ENCODE measurements around the gene LIMK2.
"Not testable (repeated sequence)": the region's sequence is repeated elsewhere in the genome, so short reads cannot be mapped to it uniquely, and the experiment has no call there.

The LIMK2 gene

DNA sequence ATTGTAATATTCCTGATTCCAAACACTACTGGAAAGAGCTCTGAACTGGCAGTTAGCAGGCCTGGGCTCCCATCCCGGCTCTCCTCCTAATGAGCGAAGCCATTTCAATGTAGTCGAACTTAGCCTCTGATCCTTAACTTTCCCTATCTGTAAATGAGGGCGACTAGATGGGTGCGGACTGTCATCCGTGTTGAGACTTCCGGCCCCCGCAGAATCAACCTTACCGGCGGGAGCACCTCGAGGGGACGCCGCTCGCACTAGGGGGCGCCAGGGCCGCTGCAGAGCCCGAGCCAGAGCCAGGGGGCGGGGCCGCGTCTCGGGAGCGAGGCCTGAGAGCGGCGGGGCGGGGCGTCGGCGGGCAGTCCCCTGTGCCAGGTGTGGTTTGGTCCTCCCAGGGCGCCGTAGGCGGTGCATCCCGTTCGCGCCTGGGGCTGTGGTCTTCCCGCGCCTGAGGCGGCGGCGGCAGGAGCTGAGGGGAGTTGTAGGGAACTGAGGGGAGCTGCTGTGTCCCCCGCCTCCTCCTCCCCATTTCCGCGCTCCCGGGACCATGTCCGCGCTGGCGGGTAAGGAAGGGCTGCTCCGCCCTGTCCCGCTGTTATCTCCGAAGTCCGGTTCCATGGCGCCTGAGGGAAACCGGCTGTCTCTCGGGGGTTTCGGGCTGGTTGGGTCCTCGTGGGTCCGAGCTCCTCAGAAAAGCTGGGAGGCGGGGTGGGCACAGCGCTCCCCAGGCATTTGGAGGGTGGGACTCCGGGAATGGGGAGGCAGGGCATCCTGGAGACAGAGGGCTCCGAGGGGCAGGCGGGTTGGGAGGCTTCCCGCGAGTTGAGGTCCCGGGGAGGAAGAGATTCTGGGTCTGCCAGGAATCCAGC, at the start of gene LIMK2:
Gene LIMK2, plus strand, starts transcription at position 437 of the 869 bp plus-strand sequence. Its CDS starts 111 bp downstream, at position 548.
- DNase-seq: peak; percentile 78 to 86

DNA sequence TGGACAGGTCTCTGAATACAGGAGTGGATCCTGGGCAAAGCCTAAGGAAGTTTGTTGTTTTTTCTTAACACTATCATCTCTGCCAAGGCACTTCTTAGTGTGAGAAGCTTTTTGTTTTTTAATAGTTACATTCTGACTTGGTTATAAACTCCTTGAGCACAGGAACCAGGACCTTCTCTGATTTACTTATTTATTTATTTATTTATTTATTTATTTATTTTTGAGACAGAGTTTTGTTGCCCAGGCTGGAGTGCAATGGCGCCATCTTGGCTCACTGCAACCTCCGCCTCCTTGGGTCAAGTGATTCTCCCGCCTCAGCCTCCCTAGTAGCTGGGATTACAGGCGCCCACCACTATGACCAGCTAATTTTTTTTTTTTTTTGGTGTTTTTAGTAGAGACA, 41.1 kb upstream of the LIMK2 start:
- no peak for DNase-seq

DNA sequence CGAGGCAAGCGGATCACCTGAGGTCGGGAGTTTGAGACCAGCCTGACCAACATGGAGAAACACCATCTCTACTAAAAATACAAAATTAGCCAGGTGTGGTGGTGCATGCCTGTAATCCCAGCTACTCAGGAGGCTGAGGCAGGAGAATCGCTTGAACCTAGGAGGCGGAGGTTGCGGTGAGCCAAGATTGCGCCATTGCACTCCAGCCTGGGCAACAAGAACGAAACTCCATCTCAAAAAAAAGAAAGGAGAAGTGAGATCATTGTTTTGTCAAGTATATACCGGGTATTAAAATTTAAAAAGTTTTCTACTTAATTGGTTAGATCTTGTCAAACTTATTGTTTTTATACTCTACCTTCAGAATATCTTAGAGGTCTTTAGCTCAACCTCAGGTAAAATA, 40.4 kb upstream of the LIMK2 start:
- not testable (repeated sequence) for DNase-seq

DNA sequence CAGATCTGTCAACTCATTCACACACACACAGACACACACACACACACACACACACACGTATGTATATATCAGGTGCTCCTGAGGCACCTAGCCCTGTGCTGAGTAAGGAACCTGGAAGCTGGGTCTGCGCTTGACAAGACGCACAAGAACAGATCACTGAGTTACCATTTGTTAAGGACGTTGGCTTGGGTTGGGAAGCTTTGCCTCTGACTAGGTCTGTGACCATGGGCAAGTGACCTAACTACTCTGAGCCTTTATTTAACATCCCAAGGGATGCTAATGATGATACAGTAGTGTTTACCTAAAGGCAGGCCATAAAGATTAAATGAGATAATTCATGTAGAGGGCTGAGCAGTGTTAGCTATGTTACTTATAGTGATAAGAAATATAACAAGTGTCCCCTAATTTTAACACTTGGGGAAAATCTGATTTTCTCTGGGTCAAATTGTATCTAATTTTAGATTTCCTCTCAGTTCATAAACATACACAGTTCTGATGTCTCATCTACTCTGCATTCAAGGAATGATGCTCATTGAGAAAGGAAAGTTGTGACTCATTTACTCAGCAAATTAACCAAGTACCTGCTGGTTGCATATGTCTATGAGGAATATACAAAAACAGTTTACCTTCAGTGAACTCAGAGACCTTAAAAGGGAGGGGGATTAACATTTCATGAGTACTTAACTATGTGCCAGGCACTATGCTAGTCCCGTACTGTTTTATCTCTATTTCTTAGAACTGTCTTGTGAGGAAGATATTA, 38.5 kb upstream of the LIMK2 start:
- no peak for DNase-seq

DNA sequence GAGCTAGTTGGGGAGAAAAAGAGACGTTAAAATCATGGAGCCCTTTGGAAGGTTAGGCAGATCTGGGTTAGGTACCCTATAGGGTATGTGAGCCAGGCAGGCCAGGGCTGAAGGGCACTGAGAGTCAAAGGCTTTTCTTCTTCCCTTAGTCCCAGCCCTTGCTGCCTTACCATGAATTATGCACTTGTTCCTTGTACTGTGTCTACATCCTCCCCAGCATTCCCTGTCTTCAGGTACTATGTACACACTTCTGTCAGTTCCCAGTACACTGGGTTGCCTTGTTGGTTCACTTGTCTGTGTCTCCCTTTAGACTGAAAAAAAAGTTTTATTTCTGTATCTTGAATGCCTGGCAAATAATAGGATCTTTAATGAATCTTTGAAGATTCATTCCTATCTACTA, 35.2 kb upstream of the LIMK2 start:
- no peak for DNase-seq

DNA sequence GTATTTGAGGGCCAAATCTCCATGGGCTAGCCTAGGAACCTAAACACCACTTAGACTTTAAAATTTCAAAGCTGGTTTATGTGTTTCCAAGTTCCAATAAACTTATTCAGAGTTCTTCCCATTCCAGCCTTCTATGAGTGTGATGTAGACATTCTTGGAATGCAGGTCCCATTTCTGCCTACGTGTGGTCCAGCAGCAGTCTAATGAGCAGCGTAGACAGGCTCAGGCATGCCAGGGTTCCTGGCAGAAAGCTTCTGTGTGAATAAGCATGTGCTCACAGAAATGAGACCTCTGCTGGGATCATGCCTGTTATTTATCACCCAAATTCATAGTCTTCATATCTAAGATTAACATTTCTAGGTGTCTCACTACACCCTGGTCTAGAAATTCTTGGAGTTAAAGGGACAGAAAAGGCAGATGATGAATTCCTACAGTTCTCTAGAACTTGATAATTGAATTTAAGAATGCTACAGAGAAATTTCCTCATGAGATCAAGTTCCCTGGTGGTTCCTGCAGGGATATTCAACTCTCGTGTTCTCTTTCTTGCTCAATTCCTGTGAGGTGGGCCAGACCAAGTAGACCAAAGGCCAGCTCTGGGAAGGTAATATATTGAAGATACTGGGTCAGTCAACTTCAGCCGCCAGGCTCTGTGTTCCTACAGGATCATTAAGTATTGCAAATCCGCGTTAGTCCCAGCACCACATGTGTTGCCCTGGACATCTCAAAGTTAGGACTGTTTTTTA, 34.5 kb upstream of the LIMK2 start:
- no peak for DNase-seq

DNA sequence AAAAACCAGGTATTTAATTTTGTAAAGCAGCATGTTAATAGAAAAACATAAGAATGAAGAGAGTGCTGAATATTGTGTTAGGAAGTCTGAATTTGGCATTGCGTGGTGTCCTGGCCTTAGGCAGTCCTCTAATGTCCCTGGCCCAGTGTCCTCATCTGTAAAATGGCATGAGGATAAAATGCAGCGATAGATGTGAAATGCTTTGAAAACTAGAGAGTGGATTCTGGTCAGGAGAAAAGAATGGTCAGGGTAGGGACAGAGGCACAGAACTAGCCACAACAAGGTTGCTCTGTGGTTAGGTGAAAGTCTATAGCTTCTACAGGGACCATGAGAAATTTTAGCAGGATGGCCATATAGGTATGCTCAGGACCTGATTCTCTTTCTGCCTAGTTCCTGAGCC, 33.2 kb upstream of the LIMK2 start:
- DNase-seq: no peak

DNA sequence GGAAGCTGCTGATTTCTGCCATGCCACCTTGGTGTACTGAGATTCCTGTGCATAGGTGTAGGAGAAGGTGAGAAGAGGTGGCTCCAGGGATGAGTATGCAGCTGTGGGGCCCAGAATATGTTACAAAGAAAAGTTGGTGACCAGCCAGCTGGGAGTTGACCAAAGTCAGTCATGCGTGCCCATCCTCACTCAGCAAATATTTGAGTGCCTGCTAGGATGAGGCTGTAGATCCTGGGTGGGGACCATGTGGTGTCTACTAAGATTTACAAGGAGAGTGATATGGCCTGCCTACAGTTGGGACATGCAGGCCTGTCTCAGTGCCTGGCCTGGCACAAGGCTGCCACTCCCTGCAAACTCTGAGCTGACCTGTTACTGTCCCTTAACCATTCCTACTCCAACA, 32.8 kb upstream of the LIMK2 start:
- DNase-seq: no peak

DNA sequence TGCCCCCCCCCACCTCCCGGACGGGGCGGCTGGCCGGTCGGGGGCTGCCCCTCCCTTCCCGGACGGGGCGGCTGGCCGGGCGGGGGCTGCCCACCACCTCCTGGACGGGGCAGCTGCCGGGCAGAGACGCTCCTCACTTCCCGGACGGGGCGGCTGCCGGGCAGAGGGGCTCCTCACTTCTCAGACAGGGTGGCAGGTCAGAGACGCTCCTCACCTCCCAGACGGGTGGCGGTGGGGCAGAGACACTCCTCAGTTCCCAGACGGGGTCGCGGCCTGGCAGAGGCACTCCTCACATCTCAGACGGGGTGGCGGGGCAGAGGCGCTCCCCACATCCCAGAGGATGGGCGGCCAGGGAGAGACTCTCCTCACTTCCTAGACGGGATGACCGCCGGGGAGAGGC, 28.1 kb upstream of the LIMK2 start:
- no peak for DNase-seq

DNA sequence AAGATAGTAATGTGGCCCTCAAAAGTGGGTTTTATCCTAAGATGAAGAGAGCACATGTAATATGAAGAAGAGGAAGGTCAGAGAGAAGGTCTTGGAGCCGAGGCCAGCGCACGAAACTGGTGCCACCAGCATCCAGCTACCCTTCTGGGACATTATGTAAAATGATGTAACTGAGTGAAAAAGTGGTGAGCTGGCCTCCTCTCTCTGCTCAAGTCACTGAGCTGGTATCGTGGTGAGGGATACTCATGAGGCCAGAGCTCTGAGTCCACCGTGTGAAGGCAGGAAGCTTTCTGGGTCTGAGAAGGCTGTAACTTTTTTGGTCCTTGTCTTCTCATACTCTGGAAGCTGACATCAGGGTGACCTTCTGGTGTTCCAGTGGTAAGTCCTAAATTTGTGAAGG, 27.0 kb upstream of the LIMK2 start:
- no peak for DNase-seq

DNA sequence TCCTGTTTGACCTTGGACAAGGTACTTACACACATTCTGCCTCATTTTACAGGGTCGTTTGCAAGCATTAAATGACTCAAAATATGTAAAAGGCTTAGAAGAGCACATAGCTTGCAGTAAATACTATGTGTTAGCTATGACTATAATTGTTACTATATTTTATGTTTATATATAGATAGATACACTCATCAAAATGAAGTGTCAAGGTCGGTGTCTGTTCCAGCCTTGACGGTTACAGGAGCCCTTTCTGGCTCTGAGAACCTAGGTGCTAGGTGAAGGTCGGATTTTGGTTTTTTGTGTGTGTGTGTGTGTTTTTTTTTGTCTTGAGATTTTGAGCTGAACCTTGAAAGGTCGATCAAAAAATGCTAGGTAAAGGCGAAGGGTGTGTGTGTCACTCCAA, 24.5 kb upstream of the LIMK2 start:
- no peak for DNase-seq

DNA sequence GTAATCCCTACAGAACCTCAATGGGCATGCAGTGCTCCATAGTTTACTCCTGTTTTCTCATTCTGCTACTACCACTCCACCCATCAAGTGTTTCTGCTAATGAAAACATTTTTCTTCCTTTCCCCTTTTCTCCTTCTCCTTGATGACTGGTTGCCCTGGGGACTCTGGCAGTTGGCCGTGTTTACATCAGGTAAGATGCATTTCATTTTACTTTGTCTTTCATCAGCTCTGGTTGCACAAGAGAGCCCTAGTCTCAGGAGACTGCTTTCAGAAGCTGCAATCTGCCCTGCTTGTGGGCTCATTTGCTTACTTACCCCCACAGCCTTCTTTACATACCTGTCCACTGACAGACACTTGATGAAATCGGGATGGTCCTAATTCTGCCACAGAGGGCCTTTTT, 19.6 kb upstream of the LIMK2 start:
- DNase-seq: no peak

DNA sequence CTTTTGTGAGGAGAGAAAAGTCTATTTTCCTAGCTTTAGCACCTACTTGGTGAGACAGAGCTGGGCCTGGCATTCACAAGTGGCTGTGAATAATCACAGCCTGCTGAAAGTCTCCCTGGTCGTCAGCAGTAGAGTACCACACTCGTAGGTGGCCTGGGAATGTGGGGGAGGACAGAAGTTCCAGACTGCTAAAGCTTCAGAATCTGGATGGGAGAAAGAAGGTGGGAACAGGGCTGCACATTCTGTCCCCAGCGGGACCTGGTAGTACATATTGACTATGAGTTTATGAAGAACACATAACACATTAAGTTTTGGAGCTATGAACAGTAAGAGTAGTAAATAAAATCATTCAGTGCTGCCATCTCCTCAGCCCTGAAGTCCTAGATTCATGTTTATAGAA, 19.0 kb upstream of the LIMK2 start:
- no peak for DNase-seq

DNA sequence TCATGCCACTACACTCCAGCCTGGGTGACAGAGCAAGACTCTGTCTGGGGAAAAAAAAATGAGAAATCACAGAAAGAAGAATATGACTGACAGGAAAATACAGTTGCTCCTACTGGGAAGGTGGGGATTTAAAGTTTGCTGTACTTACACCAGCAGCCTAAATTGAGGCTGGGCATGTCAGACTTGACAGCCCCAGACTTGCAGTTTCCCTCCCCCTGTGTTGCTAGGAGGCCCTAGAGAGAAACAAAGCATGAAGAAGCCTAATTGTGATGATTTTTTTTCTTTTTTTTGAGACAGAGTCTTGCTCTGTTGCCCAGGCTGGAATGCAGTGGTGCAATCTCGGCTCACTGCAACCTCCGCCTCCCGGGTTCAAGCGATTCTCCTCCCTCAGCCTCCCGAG, 17.4 kb upstream of the LIMK2 start:
- not testable (repeated sequence) for DNase-seq

DNA sequence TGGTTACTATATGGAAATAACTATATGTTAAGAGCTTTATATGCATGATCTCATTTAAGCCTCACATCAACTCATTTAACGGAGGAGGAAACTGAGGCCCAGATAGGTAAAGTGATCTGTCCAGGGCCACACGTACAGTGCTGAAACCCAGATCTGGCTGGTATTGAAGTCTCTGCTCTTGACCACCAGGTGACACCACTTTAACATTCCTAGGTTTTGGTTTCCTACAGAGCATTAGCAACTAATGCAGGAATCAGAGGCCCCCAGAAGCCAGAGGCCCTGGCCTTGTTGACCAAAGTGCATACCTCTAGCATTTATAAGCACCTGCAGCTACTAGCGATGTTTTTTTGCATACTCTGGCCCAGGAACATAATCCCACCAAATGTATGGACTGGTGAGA, 12.9 kb upstream of the LIMK2 start:
- no peak for DNase-seq

DNA sequence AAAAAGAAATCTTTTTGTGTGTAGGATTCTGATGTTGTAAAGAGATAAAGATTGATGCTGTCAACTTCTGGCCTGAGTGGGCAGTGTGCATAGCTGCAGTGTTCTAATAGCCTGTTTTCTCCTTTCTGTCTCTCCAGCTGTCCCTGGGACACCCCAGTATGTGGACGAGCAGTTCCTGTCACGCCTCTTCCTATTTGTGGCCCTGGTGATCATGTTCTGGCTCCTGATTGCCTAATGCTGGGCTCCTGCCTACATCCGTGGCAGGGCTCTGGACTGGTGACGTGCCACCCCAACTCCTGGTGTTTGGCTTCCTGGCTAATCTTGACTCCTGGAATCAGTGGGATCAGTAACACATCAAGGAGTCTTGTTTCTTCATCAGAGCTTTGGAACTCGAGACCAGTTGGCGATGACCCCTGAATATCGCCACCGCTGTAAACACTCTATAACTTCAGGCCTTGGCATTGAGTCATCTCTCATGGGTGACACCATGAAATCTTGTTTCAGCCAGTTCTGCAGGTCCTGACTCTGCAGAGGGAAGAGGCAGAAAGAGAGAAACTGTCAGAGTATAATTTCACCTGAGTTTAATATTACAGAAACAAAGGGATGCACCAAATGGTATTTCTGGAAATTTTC, 7.6 kb upstream of the LIMK2 start:
- not testable (repeated sequence) for DNase-seq

DNA sequence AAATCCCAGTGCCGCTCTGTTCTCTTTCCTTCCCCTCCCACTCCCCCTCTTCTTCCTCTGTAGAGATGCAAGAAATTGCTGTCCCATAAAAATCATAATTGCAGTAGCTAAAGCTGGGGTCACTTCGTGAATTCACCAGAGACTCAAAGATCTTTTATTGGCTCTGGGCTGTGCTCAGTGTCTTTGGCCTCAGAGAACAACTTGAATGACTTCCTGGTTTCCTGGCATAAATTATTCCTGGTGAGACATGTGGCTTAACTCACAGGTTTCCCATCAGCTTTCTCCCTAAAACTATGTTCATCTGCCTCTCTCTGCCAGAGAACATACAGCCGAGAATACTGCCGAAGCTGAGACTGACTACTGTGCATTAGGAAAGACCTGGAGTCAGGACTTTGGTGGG, 7.0 kb upstream of the LIMK2 start:
- DNase-seq: not testable (repeated sequence)

DNA sequence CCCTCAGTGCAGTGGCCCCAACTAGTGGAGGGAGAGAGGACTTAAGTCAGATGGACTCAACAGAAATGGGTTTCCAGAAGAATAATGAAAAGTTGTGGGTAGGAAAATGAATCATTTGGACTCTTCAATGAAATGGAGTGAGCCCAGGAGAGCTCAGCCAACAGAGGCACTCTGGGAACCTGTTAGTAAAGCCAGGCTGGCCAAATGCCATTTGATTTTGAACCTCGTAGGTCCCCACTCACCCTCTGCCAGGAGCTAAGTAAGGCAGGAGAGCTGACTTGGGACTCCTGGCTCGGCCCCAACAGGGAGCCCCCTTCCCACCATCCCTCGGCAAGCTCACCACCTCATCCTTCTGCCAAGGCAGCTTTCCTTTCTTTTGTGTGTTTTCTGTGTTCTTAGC, 5.6 kb upstream of the LIMK2 start:
- DNase-seq: not testable (repeated sequence)

DNA sequence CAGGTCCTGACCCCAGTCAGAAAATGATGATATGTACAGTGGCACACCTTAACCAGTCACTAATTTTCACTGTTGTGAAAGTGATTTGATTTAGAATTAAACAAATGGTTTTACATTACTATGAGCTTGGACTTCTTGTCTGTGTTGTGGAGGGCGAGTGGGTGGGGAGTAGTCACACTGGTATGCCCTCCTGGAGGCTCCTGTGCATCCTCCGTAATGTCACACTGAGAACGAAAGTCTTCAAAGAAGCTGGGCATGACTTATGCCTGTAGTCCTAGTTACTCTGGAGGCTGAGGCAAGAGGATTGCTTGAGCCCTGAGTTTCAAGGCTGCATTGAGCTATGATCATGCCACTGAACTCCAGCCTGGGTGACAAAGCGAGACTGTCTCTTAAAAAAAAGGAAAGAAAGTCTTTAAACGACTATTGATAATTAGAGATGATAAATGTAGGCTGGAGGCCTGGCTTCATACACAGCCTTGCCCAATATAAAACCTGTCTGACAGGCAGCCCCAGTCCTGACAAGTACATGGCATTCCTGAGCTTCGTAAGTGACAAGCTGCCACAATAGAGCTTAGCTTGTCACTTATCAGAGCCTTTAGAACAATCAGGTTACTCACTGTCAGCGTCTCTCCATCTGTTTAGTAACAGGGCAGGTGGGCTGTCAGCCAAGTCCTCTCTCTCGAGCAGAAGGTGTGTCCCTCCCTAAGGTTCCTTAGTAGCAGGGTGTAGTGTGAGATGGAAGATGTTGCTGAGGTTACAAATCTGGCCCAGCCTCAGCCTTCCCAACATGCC, 5.0 kb upstream of the LIMK2 start:
- DNase-seq: no peak

DNA sequence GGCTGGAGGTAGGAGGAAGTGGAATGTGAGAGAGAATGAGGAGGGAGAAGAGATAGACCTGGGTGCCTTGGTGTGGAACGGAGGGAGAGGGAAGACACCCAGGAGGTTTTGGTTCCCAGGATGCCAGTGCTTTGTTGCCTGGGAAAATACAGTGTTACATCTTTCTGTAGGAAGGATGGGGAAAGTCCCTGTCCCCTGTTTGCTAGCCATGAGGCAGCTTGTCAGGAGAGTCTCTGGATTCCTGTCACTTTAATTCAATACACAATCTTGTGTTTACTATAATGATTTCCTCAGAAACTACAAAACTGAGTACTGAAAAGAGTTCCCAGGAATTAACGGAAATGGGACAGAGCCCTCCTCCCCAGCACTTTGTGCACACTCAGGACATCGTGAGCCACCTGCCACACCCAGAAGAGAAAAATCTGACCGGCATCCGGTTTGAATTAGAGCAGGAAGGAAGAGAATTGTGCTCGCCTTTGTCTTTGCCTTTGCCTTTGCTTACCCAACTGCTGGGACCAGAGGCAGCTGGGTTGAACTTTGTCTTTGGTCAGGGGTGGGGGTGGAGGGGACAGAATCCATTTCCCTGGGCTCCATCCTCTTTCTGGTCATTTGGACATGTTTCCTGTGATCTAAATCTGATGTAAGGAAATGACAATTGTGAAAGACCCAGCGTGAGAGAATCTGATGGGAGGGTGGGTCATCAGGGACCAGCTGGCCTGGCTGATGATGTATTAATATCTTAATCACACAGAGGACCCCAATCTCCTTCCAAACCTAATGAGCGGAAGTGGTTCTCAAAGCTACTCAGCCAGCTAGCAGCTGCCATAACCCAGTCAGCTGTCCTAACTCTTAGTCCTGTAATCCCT, 1.3 kb upstream of the LIMK2 start:
- DNase-seq: no peak

DNA sequence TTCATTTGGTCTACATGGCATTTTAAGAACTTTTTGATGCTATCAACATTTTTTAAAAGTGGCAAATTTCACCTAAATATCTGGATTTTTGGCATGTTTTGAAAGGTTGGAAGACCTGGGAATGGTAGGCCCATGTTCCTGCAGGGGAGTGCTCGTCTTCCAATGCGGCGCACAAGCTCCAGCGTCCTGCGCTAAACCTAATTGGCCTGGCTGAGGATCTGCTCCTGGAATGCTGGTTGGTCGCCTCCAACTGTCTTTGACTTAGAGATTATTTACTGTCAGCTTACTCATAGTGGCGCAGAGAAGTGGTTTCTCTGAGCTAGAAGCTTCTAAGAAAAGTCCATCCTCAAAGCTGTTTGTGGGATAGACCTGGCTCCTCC, 626 bp upstream of the LIMK2 start:
- DNase-seq: no peak

All from bone marrow (tissue), 2 donors.